ENCODE results near the gene CAMK2B. TPM values are rescaled to one million over a fixed set of nuclear protein-coding genes. Genes with fewer than 3 reads are reported as not detected.

The CAMK2B gene
- polyA plus RNA-seq, 2 donors, result 0.33 to 1.2 TPM

DNA sequence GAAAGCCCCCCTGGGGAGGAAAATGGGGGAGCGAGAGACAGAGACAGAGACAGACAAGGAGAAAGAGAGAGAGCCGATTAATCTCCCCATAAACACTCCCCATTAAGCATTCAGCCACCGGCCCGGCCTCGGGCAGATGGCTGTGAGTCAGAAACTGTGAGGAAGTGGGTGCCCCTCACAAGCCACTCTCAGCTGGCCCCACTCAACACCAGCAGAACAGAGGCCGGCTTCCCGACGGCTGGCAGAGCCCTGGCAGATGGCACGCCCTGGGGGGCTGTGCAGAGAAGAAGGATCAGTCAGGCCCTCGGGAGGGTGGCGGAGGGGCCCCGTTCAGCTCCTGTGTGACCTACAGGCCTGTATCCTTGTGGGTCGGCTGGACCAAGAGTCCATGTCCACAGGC lies 41.2 kb downstream of the CAMK2B start:
- 77 to 79% methylated on average over 12 to 13 of the region's 13 CpGs for WGBS, 2 donors
- H3K36me3 ChIP-seq (ENCODE audit: control insufficient read depth in 2 of 2, insufficient read depth in 2 of 2, low read length in 1 of 2), result no peaks in the 10 kb centered on the region
- H3K27ac ChIP-seq (ENCODE audit: low read depth in 2 of 2, low read length in 1 of 2), result no peak overlapping the region
- H3K4me3 ChIP-seq (ENCODE audit: low read depth in 1 of 2, low read length in 2 of 2), result no peak overlapping the region
- H3K9me3 ChIP-seq (ENCODE audit: control insufficient read depth in 2 of 2, insufficient read depth in 1 of 2, low read depth in 1 of 2, low read length in 1 of 2), result no peaks in the 10 kb centered on the region
- H3K27me3 ChIP-seq (ENCODE audit: control insufficient read depth in 1 of 2, insufficient read depth in 2 of 2, low read length in 2 of 2), result no peaks in the 10 kb centered on the region
- peaks cover 0 to 4% of the 10 kb centered on the region in 2 donors for H3K4me1 ChIP-seq (ENCODE audit: control insufficient read depth in 2 of 2, insufficient read depth in 2 of 2, low read length in 1 of 2)

DNA sequence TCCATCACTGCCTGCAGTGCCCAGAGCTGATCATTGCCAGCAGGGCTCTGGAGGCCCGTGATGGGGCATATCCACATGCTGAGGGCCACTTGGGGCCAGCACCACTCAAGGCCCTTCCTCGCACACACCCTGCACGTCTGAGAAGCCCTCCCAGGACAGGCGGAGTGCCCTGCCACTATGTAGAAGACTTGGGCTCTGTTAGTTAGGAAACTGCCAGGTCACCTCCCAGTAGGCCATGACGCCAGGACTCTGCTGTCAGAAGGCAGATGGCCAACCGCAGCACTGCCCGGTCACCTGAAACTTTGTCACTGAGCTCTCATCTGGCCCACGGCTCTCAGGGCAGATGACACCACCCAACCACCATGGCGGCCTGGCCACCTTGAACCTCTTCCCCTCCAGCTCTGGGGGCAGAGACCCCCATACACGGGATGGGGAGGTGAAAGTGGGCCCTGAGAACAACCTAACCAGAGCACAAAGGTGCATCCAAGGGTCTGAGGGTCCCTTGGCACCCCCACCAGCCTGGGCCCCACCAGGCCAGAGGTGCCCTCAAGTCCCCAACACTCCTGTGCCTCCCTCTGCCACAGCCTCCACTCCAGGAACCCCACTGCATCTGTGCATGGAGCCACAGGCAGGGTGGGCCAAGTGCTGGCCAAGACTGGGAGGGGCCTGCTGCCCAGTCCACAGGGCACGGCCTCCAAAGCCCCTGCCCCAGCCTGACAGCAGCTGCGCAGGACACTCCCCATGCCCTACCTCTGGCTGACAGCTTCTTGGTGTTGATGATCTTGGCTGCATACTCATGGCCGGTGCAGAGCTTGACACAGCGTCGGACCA lies 41.8 kb downstream of the CAMK2B start:
- H3K4me3 ChIP-seq (ENCODE audit: low read depth in 1 of 2, low read length in 2 of 2), result no peak overlapping the region
- no peaks in the 10 kb centered on the region for H3K27me3 ChIP-seq (ENCODE audit: control insufficient read depth in 1 of 2, insufficient read depth in 2 of 2, low read length in 2 of 2)
- no peaks in the 10 kb centered on the region for H3K9me3 ChIP-seq (ENCODE audit: control insufficient read depth in 2 of 2, insufficient read depth in 1 of 2, low read depth in 1 of 2, low read length in 1 of 2)
- H3K36me3 ChIP-seq (ENCODE audit: control insufficient read depth in 2 of 2, insufficient read depth in 2 of 2, low read length in 1 of 2), result no peaks in the 10 kb centered on the region
- H3K27ac ChIP-seq (ENCODE audit: low read depth in 2 of 2, low read length in 1 of 2), result no peak overlapping the region
- 88 to 89% methylated on average over 15 of the region's 15 CpGs for WGBS, 2 donors
- peaks cover 0 to 4% of the 10 kb centered on the region in 2 donors for H3K4me1 ChIP-seq (ENCODE audit: control insufficient read depth in 2 of 2, insufficient read depth in 2 of 2, low read length in 1 of 2)

DNA sequence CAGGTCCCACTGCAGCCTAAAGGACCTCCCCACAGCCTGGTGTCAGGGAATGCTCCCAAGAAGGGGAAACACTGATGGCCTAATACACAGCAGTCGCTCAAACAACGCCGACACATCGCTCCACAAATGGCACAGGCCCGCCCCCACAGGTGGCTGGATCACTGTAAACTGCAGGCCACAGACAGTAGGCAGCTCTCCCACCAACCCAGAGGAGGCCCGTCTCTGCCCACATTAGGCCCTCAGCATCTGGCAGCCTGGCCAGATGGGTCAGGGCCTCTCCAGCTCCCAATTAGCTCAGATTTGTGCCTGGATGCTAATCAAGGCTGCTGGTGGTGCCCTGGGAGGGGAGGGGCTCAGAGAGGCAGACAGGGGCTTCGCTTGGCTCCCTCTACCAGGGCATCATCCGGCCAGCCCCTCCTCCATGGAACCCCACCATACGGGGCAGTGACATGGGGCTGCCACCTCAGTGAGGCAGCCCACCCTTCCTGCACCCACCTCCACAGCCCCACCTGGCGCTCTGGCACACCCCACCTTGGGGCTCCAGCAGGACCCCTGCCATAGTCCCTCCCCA lies 42.7 kb downstream of the CAMK2B start:
- Histone ChIP-seq H3K27me3 (ENCODE audit: control insufficient read depth in 1 of 2, insufficient read depth in 2 of 2, low read length in 2 of 2) (no peaks in the 10 kb centered on the region), H3K4me1 (ENCODE audit: control insufficient read depth in 2 of 2, insufficient read depth in 2 of 2, low read length in 1 of 2) (peaks cover 0 to 4% of the 10 kb centered on the region in 2 donors), H3K27ac (ENCODE audit: low read depth in 2 of 2, low read length in 1 of 2) (no peak overlapping the region), H3K9me3 (ENCODE audit: control insufficient read depth in 2 of 2, insufficient read depth in 1 of 2, low read depth in 1 of 2, low read length in 1 of 2) (no peaks in the 10 kb centered on the region), H3K4me3 (ENCODE audit: low read depth in 1 of 2, low read length in 2 of 2) (no peak overlapping the region), H3K36me3 (ENCODE audit: control insufficient read depth in 2 of 2, insufficient read depth in 2 of 2, low read length in 1 of 2) (no peaks in the 10 kb centered on the region)
- WGBS, 2 donors, result 83 to 89% methylated on average over 10 of the region's 10 CpGs

DNA sequence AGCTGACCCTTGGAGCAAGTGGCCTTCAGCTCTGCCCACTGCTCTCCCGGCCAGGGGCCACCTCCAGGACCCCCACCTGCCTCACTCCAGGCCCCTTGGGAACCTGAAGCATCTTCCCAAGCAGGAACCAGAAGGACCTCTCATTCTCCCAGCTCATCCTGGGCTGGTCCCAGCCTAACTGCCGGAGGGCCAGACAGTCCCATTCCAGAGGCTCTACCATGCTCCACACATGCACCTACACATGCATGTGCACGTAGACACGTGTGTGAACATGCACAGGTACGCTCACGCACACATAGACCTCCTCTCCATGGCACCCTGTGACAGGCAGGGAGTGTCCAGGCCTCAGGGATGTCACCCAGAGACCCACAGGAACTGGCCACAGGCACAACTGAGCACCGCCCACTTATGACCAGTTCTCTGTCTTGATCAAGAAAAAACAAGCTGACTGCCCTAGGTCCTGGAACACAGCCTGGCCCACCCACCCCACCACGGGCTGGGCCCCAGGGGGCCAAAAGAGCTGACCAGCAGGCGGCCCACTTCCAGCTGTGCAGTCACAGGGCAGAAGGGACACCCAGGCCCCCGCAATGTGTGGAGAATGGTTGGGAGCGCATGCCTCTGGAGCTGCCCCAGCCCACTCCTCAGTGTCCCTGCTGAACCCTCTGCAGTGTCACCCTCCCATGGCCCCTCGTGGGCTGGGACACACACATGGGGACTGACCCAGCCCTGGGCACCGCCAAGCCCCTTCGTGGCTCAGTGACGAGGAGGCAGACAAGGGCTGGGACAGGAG lies 43.4 kb downstream of the CAMK2B start:
- H3K4me1 ChIP-seq (ENCODE audit: control insufficient read depth in 2 of 2, insufficient read depth in 2 of 2, low read length in 1 of 2), result peaks cover 0 to 4% of the 10 kb centered on the region in 2 donors
- H3K36me3 ChIP-seq (ENCODE audit: control insufficient read depth in 2 of 2, insufficient read depth in 2 of 2, low read length in 1 of 2), result no peaks in the 10 kb centered on the region
- no peak overlapping the region for H3K4me3 ChIP-seq (ENCODE audit: low read depth in 1 of 2, low read length in 2 of 2)
- H3K27ac ChIP-seq (ENCODE audit: low read depth in 2 of 2, low read length in 1 of 2), result no peak overlapping the region
- WGBS, 2 donors, result 74 to 78% methylated on average over 15 of the region's 15 CpGs
- H3K27me3 ChIP-seq (ENCODE audit: control insufficient read depth in 1 of 2, insufficient read depth in 2 of 2, low read length in 2 of 2), result no peaks in the 10 kb centered on the region
- H3K9me3 ChIP-seq (ENCODE audit: control insufficient read depth in 2 of 2, insufficient read depth in 1 of 2, low read depth in 1 of 2, low read length in 1 of 2), result no peaks in the 10 kb centered on the region

DNA sequence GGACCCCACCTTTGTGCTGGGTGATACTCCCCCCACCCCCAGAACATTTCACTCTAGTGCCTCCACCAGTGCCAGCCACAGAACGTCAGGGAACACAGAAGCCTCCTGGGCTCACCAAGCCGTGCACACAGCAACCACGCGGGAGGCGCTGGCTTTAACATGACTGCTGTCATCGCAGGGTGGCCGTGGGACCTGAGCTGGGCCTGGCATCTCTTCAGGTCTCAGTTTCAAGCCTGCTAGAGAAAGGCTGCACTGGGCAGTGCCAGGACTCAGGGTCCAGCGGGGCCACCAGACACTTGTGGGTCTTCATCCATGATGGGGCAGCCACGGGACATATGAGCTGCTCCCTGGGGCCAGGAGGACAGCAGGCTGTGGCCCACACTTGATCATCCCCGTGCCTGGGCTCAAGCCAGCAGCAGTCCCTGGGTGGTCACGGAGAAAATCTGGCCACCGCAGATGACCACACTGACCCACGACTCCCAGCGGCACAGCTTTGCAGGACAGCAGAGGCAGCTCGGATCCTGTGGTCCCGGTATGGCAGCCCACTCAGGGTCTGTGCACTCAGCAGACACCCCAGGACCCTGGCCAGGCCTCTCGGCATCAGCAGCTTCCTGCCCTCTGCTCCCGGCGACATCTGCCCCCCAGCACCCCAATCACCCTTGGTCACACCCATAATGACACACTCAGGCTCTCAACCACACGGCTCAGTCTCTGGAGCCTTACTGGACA lies 44.2 kb downstream of the CAMK2B start:
- Histone ChIP-seq H3K4me3 (ENCODE audit: low read depth in 1 of 2, low read length in 2 of 2) (no peak overlapping the region), H3K27me3 (ENCODE audit: control insufficient read depth in 1 of 2, insufficient read depth in 2 of 2, low read length in 2 of 2) (no peaks in the 10 kb centered on the region), H3K36me3 (ENCODE audit: control insufficient read depth in 2 of 2, insufficient read depth in 2 of 2, low read length in 1 of 2) (no peaks in the 10 kb centered on the region), H3K9me3 (ENCODE audit: control insufficient read depth in 2 of 2, insufficient read depth in 1 of 2, low read depth in 1 of 2, low read length in 1 of 2) (no peaks in the 10 kb centered on the region), H3K27ac (ENCODE audit: low read depth in 2 of 2, low read length in 1 of 2) (no peak overlapping the region), H3K4me1 (ENCODE audit: control insufficient read depth in 2 of 2, insufficient read depth in 2 of 2, low read length in 1 of 2) (peaks cover 0 to 4% of the 10 kb centered on the region in 2 donors)
- WGBS, 2 donors, result 86 to 88% methylated on average over 20 of the region's 20 CpGs

DNA sequence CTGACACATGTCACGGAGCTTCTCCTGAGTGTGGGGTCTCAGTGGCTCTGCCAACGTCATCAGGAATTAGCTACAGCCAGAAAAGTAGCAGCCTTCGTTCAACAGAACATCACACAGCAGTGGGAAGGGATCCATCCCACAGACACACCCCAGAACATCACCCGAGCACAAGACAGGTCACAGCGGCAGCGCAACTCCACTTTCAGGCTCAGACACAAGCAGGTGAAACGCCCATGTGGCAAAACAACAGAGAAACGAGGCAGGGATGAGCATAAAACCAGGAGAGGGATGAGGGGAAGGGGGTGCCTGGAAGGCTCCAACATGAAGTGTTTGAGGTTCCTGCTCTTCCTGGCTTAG lies 44.8 kb downstream of the CAMK2B start:
- Histone ChIP-seq H3K36me3 (ENCODE audit: control insufficient read depth in 2 of 2, insufficient read depth in 2 of 2, low read length in 1 of 2) (no peaks in the 10 kb centered on the region), H3K4me1 (ENCODE audit: control insufficient read depth in 2 of 2, insufficient read depth in 2 of 2, low read length in 1 of 2) (peaks cover 0 to 4% of the 10 kb centered on the region in 2 donors), H3K27me3 (ENCODE audit: control insufficient read depth in 1 of 2, insufficient read depth in 2 of 2, low read length in 2 of 2) (no peaks in the 10 kb centered on the region), H3K27ac (ENCODE audit: low read depth in 2 of 2, low read length in 1 of 2) (no peak overlapping the region), H3K4me3 (ENCODE audit: low read depth in 1 of 2, low read length in 2 of 2) (no peak overlapping the region), H3K9me3 (ENCODE audit: control insufficient read depth in 2 of 2, insufficient read depth in 1 of 2, low read depth in 1 of 2, low read length in 1 of 2) (no peaks in the 10 kb centered on the region)
- WGBS, 2 donors, result 64 to 67% methylated on average over 8 of the region's 8 CpGs

DNA sequence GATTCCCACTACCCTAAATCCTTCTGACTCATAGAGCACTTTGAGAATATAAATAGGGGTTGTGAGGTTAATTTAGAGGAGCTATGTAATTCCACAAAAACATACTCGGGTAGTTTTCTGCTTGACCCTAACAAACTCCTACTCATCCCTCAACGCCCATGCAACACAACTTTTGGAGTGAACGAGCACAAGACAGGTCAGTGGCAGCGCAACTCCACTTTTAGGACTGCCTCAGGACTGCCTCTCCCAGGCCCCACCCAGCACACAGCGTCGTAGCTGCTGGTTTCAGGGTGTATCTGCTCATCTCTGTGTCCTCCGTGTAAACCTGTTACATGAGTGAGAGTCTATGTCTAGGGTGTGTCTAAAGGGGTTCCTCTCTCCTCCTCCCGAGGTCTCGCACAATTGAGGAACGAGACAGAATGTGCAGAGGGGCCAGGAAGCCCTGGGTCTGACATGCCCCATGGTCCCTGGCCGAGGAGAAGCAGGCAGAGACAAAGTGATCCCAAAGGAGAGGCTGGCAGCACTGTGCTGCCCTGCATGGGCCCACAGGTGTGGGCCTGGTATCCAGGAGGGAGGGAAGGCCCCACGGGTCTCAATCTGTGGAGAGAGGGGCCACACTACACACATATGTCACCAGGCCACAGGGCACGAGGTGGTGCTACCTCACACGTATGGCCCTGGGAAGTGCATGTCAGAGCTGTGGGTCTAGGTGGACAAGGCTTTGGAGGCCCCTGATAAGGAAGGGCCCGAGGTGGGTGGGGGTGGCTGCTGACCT lies 45.5 kb downstream of the CAMK2B start:
- peaks cover 0 to 4% of the 10 kb centered on the region in 2 donors for H3K4me1 ChIP-seq (ENCODE audit: control insufficient read depth in 2 of 2, insufficient read depth in 2 of 2, low read length in 1 of 2)
- no peaks in the 10 kb centered on the region for H3K9me3 ChIP-seq (ENCODE audit: control insufficient read depth in 2 of 2, insufficient read depth in 1 of 2, low read depth in 1 of 2, low read length in 1 of 2)
- WGBS, 2 donors, result 85 to 87% methylated on average over 15 of the region's 15 CpGs
- H3K27me3 ChIP-seq (ENCODE audit: control insufficient read depth in 1 of 2, insufficient read depth in 2 of 2, low read length in 2 of 2), result no peaks in the 10 kb centered on the region
- H3K4me3 ChIP-seq (ENCODE audit: low read depth in 1 of 2, low read length in 2 of 2), result no peak overlapping the region
- no peak overlapping the region for H3K27ac ChIP-seq (ENCODE audit: low read depth in 2 of 2, low read length in 1 of 2)
- no peaks in the 10 kb centered on the region for H3K36me3 ChIP-seq (ENCODE audit: control insufficient read depth in 2 of 2, insufficient read depth in 2 of 2, low read length in 1 of 2)

DNA sequence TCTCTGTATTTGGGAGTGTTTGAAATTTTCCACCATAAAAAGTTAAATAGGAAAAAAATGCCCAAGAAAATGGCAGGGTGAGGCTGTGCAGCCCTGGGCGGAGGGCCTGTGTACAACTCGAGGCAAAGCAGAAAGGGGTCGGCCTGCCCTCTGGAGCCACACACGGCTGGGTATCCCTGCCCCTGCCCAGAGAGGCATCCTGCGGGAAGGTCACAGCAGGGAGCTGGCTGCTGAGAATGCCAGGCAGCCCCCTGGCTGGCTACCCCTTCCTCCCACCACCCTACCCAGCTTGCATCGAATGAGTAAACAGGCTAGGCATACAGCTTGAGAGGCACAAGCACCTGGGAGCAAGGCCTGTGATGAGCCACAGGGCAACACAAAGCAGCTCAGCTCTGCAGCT lies 46.1 kb downstream of the CAMK2B start:
- WGBS, 2 donors, result 84 to 87% methylated on average over 6 of the region's 6 CpGs
- no peaks in the 10 kb centered on the region for H3K9me3 ChIP-seq (ENCODE audit: control insufficient read depth in 2 of 2, insufficient read depth in 1 of 2, low read depth in 1 of 2, low read length in 1 of 2)
- no peak overlapping the region for H3K27ac ChIP-seq (ENCODE audit: low read depth in 2 of 2, low read length in 1 of 2)
- H3K27me3 ChIP-seq (ENCODE audit: control insufficient read depth in 1 of 2, insufficient read depth in 2 of 2, low read length in 2 of 2), result no peaks in the 10 kb centered on the region
- no peaks in the 10 kb centered on the region for H3K36me3 ChIP-seq (ENCODE audit: control insufficient read depth in 2 of 2, insufficient read depth in 2 of 2, low read length in 1 of 2)
- H3K4me1 ChIP-seq (ENCODE audit: control insufficient read depth in 2 of 2, insufficient read depth in 2 of 2, low read length in 1 of 2), result peaks cover 0 to 4% of the 10 kb centered on the region in 2 donors
- H3K4me3 ChIP-seq (ENCODE audit: low read depth in 1 of 2, low read length in 2 of 2), result no peak overlapping the region
